Astrocyte (in vitro differentiated cells and primary cell): ENCODE measurements around the gene RNF123. TPM values are rescaled to one million over a fixed set of nuclear protein-coding genes. Genes with fewer than 3 reads are reported as not detected.
A peak's percentile ranks its signal among the peaks of the same experiment; 100 is the strongest.

ENCODE experiments used
- DNase-seq: peaks from one replicate; pipeline ENCODE4 v3.0.0-alpha.2; 2010; ENCODE audit warnings: low read depth
- FAIRE-seq: peaks from 2 replicates; lab custom pipeline; 2011; peaks lifted over from hg19 to GRCh38; lab: Jason Lieb, UNC
- H2AFZ ChIP-seq: 2 replicates; pipeline ENCODE4 v1.6.0; 2012; ENCODE audit warnings: low read depth, low read length, inconsistent platforms
- H3K27ac ChIP-seq: 2 replicates; pipeline ENCODE4 v1.5.1; 2011; ENCODE audit warnings: low read depth, low read length, inconsistent platforms
- H3K27me3 ChIP-seq: 2 replicates; pipeline ENCODE4 v1.6.0; 2011; ENCODE audit warnings: low read length, inconsistent platforms; ENCODE audit not compliant: insufficient read depth
- H3K36me3 ChIP-seq: 2 replicates; pipeline ENCODE4 v1.5.1; 2011; ENCODE audit warnings: low read length, inconsistent platforms; ENCODE audit not compliant: insufficient read depth
- H3K4me1 ChIP-seq: 2 replicates; pipeline ENCODE4 v1.5.1; 2011; ENCODE audit warnings: low read length, inconsistent platforms; ENCODE audit not compliant: insufficient read depth
- H3K4me2 ChIP-seq: 2 replicates; pipeline ENCODE4 v1.6.0; 2012; ENCODE audit warnings: low read length, inconsistent platforms
- H3K4me3 ChIP-seq: 2 replicates; pipeline ENCODE4 v1.5.1; 2011; ENCODE audit warnings: low read depth, mild to moderate bottlenecking, low read length, inconsistent platforms; ENCODE audit not compliant: insufficient read depth
- H3K79me2 ChIP-seq: 2 replicates; pipeline ENCODE4 v1.6.0; 2012; ENCODE audit warnings: mild to moderate bottlenecking, low read length, inconsistent platforms; ENCODE audit not compliant: insufficient read depth
- H3K9ac ChIP-seq: 2 replicates; pipeline ENCODE4 v1.6.0; 2012; ENCODE audit warnings: mild to moderate bottlenecking, low read length, inconsistent platforms
- H3K9me3 ChIP-seq: 2 replicates; pipeline ENCODE4 v1.5.1; 2012; ENCODE audit warnings: low read depth, mild to moderate bottlenecking, low read length, inconsistent platforms; ENCODE audit not compliant: insufficient read depth
- H4K20me1 ChIP-seq: 2 replicates; pipeline ENCODE4 v1.6.0; 2012; ENCODE audit warnings: low read length, inconsistent platforms; ENCODE audit not compliant: insufficient read depth
- H3K27ac Mint-ChIP-seq: one replicate; pipeline ENCODE4 v1.8.0; 2021; ENCODE audit warnings: mild to moderate bottlenecking, mixed read lengths; ENCODE audit not compliant: unreplicated experiment
- H3K27me3 Mint-ChIP-seq: one replicate; pipeline ENCODE4 v1.8.0; 2021; ENCODE audit warnings: low read depth, mixed read lengths; ENCODE audit not compliant: unreplicated experiment
- H3K36me3 Mint-ChIP-seq: one replicate; pipeline ENCODE4 v1.8.0; 2021; ENCODE audit warnings: low read depth, mixed read lengths; ENCODE audit not compliant: unreplicated experiment
- H3K4me1 Mint-ChIP-seq: one replicate; pipeline ENCODE4 v1.8.0; 2021; ENCODE audit warnings: low read depth, mixed read lengths; ENCODE audit not compliant: unreplicated experiment
- H3K4me3 Mint-ChIP-seq: one replicate; pipeline ENCODE4 v1.8.0; 2021; ENCODE audit warnings: mild to moderate bottlenecking, moderate library complexity, mixed read lengths; ENCODE audit not compliant: unreplicated experiment
- H3K9me3 Mint-ChIP-seq: one replicate; pipeline ENCODE4 v1.8.0; 2021; ENCODE audit warnings: mild to moderate bottlenecking, mixed read lengths; ENCODE audit not compliant: unreplicated experiment
- EZH2 ChIP-seq: IDR thresholded peaks from 2 replicates; pipeline ENCODE4 v1.6.1; 2012; ENCODE audit warnings: mild to moderate bottlenecking, low read length, inconsistent platforms; ENCODE audit not compliant: insufficient read depth
- total RNA-seq: library from RNA; stranded (reverse); gene quantifications from 2 replicates; pipeline ENCODE4 v1.2.1, GENCODE V29; 2021
- TF ChIP-seq, protein P1 (sequence below): IDR thresholded peaks from 2 replicates; pipeline ENCODE4 v1.5.1; 2011; ENCODE audit warnings: low read depth, mild to moderate bottlenecking, inconsistent platforms, low read length, moderate library complexity; ENCODE audit not compliant: insufficient read depth

RNF123 gene
- total RNA-seq, 1 donor from 2014 or later: 40.9 TPM

DNA sequence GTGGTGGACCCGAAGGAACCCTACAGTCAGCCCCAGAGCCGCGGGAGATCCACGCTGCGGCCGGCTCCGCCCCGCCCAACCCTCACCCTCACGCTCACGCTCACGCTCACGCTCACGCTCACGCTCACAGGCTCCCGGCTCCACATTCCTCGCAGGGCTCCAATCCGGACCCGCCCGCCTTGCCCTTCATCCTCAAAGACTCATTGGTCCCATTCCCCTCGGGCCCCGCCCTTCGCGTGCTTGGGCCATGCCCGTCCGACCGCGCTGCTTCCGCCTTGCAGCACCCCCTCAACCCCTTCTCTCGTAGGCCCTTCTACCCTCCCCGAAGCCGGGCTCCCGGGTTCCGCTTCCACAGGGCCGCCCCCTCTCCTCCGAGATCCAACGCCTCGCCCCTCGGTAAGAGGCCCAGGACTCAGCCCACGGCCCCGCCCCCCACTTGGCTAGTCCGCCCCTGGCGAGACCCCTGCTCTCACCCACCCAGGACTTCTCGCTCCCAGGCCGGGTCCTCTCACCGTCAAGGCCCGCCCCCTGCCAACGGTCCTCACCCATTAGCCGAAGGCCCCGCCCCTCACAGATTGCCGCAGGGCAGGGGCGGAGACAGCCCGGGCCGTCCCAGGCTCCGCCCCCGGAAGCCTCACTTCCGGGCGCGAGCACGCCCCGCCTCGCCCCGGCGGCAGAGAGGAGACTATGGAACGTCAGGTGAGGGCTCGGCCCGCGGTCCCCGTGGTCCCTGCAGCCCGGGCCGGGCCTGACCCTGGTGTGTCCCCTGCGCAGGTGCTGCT lies 15.5 kb upstream of the RNF123 start, which contains the start of gene APEH:
Gene APEH (plus strand): TSS at position 637 of the 782 bp plus-strand sequence. CDS start 51 bp downstream, at position 688.
- TF ChIP-seq EZH2: no peak
- TF ChIP-seq, protein P1, sequence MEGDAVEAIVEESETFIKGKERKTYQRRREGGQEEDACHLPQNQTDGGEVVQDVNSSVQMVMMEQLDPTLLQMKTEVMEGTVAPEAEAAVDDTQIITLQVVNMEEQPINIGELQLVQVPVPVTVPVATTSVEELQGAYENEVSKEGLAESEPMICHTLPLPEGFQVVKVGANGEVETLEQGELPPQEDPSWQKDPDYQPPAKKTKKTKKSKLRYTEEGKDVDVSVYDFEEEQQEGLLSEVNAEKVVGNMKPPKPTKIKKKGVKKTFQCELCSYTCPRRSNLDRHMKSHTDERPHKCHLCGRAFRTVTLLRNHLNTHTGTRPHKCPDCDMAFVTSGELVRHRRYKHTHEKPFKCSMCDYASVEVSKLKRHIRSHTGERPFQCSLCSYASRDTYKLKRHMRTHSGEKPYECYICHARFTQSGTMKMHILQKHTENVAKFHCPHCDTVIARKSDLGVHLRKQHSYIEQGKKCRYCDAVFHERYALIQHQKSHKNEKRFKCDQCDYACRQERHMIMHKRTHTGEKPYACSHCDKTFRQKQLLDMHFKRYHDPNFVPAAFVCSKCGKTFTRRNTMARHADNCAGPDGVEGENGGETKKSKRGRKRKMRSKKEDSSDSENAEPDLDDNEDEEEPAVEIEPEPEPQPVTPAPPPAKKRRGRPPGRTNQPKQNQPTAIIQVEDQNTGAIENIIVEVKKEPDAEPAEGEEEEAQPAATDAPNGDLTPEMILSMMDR: no peak
- Histone ChIP-seq H4K20me1 (peaks cover 40% of the 10 kb centered on the region), H3K4me2 (peak within 1 kb of the TSS; percentile 98), H3K36me3 (peaks cover 9% of the 10 kb centered on the region), H3K27ac (peak within 1 kb of the TSS; percentile 86), H3K27me3 (no peaks in the 10 kb centered on the region), H3K4me1 (peaks cover 22% of the 10 kb centered on the region), H2AFZ (peak within 1 kb of the TSS; percentile 82), H3K9ac (peak within 1 kb of the TSS; percentile 88), H3K79me2 (peaks cover 27% of the 10 kb centered on the region), H3K9me3 (no peaks in the 10 kb centered on the region), H3K4me3 (peak within 1 kb of the TSS; percentile 75)
- Mint-ChIP-seq H3K4me3 (peak within 1 kb of the TSS; percentile 88), H3K27me3 (no peaks in the 10 kb centered on the region), H3K36me3 (peaks cover 16% of the 10 kb centered on the region), H3K27ac (peak within 1 kb of the TSS; percentile 94), H3K4me1 (peaks cover 9% of the 10 kb centered on the region), H3K9me3 (no peaks in the 10 kb centered on the region)
- FAIRE-seq: no peak
- peak; percentile 95 for DNase-seq

DNA sequence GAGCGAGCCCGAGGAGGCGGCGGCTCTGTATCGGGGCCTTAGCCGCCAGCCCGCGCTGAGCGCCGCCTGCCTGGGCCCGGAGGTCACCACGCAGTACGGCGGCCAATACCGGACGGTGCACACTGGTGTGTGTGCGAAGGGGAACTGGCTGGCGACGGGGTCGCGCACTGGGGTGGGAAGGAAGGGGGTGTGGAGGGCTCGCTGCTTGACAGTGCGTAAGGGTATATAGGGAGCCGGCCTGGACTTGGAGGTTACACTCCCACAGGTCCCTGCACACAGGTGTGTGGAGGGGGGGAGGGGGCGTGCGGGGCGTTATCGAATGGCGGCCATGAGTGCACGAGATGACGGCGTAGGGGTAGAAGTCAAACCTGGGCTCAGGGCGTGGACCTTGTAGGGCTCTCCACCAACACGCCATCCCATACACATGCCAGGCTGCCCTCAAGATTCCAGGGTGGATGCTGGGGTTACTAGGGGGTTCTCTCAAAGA lies 14.8 kb upstream of the RNF123 start:
- H4K20me1 ChIP-seq: peaks cover 46% of the 10 kb centered on the region
- peak overlapping the region; percentile 75 for H3K4me3 ChIP-seq
- no peak for DNase-seq
- peak overlapping the region; percentile 88 for H3K9ac ChIP-seq
- H3K79me2 ChIP-seq: peaks cover 27% of the 10 kb centered on the region
- peaks cover 18% of the 10 kb centered on the region for H3K4me1 ChIP-seq
- peak overlapping the region; percentile 86 for H3K27ac ChIP-seq
- H2AFZ ChIP-seq: peak overlapping the region; percentile 82
- no peak for FAIRE-seq
- H3K4me2 ChIP-seq: peak overlapping the region; percentile 98
- Mint-ChIP-seq H3K9me3 (no peaks in the 10 kb centered on the region), H3K4me3 (peak overlapping the region; percentile 88), H3K27ac (peak overlapping the region; percentile 58), H3K4me1 (peaks cover 5% of the 10 kb centered on the region), H3K36me3 (peaks cover 16% of the 10 kb centered on the region), H3K27me3 (no peaks in the 10 kb centered on the region)
- no peaks in the 10 kb centered on the region for H3K9me3 ChIP-seq
- H3K36me3 ChIP-seq: peaks cover 11% of the 10 kb centered on the region
- H3K27me3 ChIP-seq: no peaks in the 10 kb centered on the region
- TF ChIP-seq, protein P1: no peak
- no peak for TF ChIP-seq EZH2
